GM12878 (cell line): ENCODE results near the gene JKAMP. TPM values are rescaled to one million over a fixed set of nuclear protein-coding genes. Genes with fewer than 3 reads are reported as not detected.

Source experiments
- ATAC-seq: fragments of 200-7000 bp; cut with Tn5 transposase; 3 replicates; pipeline ENCODE4 v1.9.1; 2020; ENCODE audit warnings: mild to moderate bottlenecking, moderate library complexity
- BruUV-seq: library from RNA; stranded (reverse); fragments of 400-500 nt; replicated peaks from 2 replicates; lab custom pipeline; 2021; lab: Mats Ljungman, UMichigan
- CTCF ChIA-PET: fragments of 300-600 bp; sonication (Branson Sonifier 250); formaldehyde crosslinking; extraction: SDS; loops from one replicate; lab custom pipeline; 2021; ENCODE audit warnings: inconsistent platforms; lab: Yijun Ruan, JAX
- POLR2A ChIA-PET: fragments of 350-600 bp; formaldehyde crosslinking; extraction: SDS; loops from one replicate; lab custom pipeline; 2021; ENCODE audit warnings: inconsistent platforms; lab: Charles Lee
- RAD21 ChIA-PET: fragments of 300-600 bp; sonication (Branson Sonifier 250); formaldehyde crosslinking; loops from one replicate; lab custom pipeline; 2023; ENCODE audit warnings: antibody characterized with exemption; ENCODE audit not compliant: unreplicated experiment; lab: Charles Lee
- SMC1A ChIA-PET: fragments of 300-600 bp; sonication (Branson Sonifier 250); formaldehyde crosslinking; loops from one replicate; lab custom pipeline; 2023; ENCODE audit not compliant: unreplicated experiment, uncharacterized antibody; lab: Charles Lee
- DNase-seq: peaks from one replicate; pipeline ENCODE4 v3.0.0-alpha.2; 2011; ENCODE audit warnings: low read depth, low spot score
- FAIRE-seq: peaks from 3 replicates; lab custom pipeline; 2011; peaks lifted over from hg19 to GRCh38; lab: Jason Lieb, UNC
- H2AFZ ChIP-seq: 2 replicates; pipeline ENCODE4 v1.6.0; 2011; ENCODE audit warnings: low read depth, low read length, control low read depth; ENCODE audit not compliant: control insufficient read depth
- H3K27ac ChIP-seq: 2 replicates; pipeline ENCODE4 v1.5.1; 2011; ENCODE audit warnings: control low read depth; ENCODE audit not compliant: control insufficient read depth, insufficient read depth
- H3K27me3 ChIP-seq, 2 experiments: replicated peaks in 1 of 2; 2 replicates each; pipeline versions ENCODE4 v1.6.0 to v1.6.1; 2011; ENCODE audit warnings: low read length in 1 of 2; ENCODE audit not compliant: control insufficient read depth in 2 of 2, insufficient read depth in 2 of 2
- H3K36me3 ChIP-seq, 2 experiments: 2 replicates each; pipeline ENCODE4 v1.5.1; 2011; ENCODE audit warnings: low read length in 1 of 2; ENCODE audit not compliant: control insufficient read depth in 2 of 2, insufficient read depth in 2 of 2
- H3K4me1 ChIP-seq: 2 replicates; pipeline ENCODE4 v1.6.1; 2011; ENCODE audit warnings: mild to moderate bottlenecking, low read length, moderate library complexity, mixed read lengths; ENCODE audit not compliant: control insufficient read depth, insufficient read depth
- H3K4me2 ChIP-seq: 2 replicates; pipeline ENCODE4 v1.6.0; 2011; ENCODE audit warnings: control low read depth; ENCODE audit not compliant: control insufficient read depth, insufficient read depth
- H3K4me3 ChIP-seq: fragments of 200-600 bp; sonication (generic); 2 replicates; pipeline ENCODE4 v1.5.1; 2016
- H3K79me2 ChIP-seq: 2 replicates; pipeline ENCODE4 v1.6.0; 2011; ENCODE audit warnings: low read length; ENCODE audit not compliant: control insufficient read depth, insufficient read depth
- H3K9ac ChIP-seq: 2 replicates; pipeline ENCODE4 v1.8.0; 2011; ENCODE audit warnings: low read length, control low read depth, mixed read lengths; ENCODE audit not compliant: control insufficient read depth, insufficient read depth
- H3K9me3 ChIP-seq: replicated peaks from 3 replicates; pipeline ENCODE4 v1.5.1; 2011; ENCODE audit warnings: mild to moderate bottlenecking, low read length; ENCODE audit not compliant: control insufficient read depth, insufficient read depth
- H4K20me1 ChIP-seq: 2 replicates; pipeline ENCODE4 v1.6.0; 2011; ENCODE audit not compliant: control insufficient read depth, insufficient read depth
- CHD4 ChIP-seq: fragments of 200-600 bp; sonication (generic); IDR thresholded peaks from 2 replicates; pipeline ENCODE4 v1.6.1; 2016; ENCODE audit warnings: mild to moderate bottlenecking
- CREM ChIP-seq: IDR thresholded peaks from 2 replicates; pipeline ENCODE4 v1.6.1; 2014; ENCODE audit warnings: antibody characterized with exemption, low read depth
- MEF2B ChIP-seq: fragments of 450-650 bp; IDR thresholded peaks from 2 replicates; pipeline ENCODE4 v1.6.1; 2018; ENCODE audit warnings: mild to moderate bottlenecking, moderate library complexity; ENCODE audit not compliant: partially characterized antibody, poor library complexity, severe bottlenecking
- MXI1 ChIP-seq: fragments of 150-350 bp; IDR thresholded peaks from 2 replicates; pipeline ENCODE4 v1.6.1; 2011; ENCODE audit warnings: low read depth, mild to moderate bottlenecking, inconsistent platforms, low read length, improper control_type of control experiment
- RELA ChIP-seq: fragments of 450-650 bp; IDR thresholded peaks from 2 replicates; pipeline ENCODE4 v1.8.0; 2014; ENCODE audit warnings: borderline replicate concordance; ENCODE audit not compliant: partially characterized antibody
- SMC3 ChIP-seq: IDR thresholded peaks from 2 replicates; pipeline ENCODE4 v1.6.1; 2011; ENCODE audit warnings: low read length, improper control_type of control experiment, borderline replicate concordance
- SREBF2 ChIP-seq: IDR thresholded peaks from 2 replicates; pipeline ENCODE4 v1.6.1; 2012; ENCODE audit warnings: mild to moderate bottlenecking, low read length
- YBX1 ChIP-seq: fragments of 450-650 bp; IDR thresholded peaks from 2 replicates; pipeline ENCODE4 v1.6.1; 2016; ENCODE audit warnings: antibody characterized with exemption
- ZNF687 ChIP-seq: fragments of 450-650 bp; IDR thresholded peaks from 2 replicates; pipeline ENCODE4 v1.6.1; 2017; ENCODE audit warnings: mild to moderate bottlenecking, moderate library complexity
- WGBS: methylation state at CpG from one replicate; pipeline ENCODE4 v1.1.6; 2016; ENCODE audit warnings: low lambda C conversion rate; ENCODE audit not compliant: insufficient replicate concordance, insufficient coverage; ENCODE audit errors: missing lambda C conversion rate; 5-methylcytosine and 5-hydroxymethylcytosine counted together
- in situ Hi-C: fragments of 300-500 bp; cut with MboI; formaldehyde crosslinking; loops from 9 replicates; pipeline ENCODE4 v1.14.3; 2018; ENCODE audit warnings: mixed read lengths
- intact Hi-C: fragments of 100-400 bp; cut with micrococcal nuclease; formaldehyde crosslinking; loops from one replicate; pipeline ENCODE4 v1.14.2; 2022; ENCODE audit not compliant: unreplicated experiment
- polyA plus RNA-seq, 11 experiments: library from polyadenylated mRNA; depleted of rRNA in 4 of 11; unstranded in 6 of 11; stranded (reverse) in 5 of 11; fragments of >200 nt; fragmentation: Nextera tagmentation in 4 of 11; fragmentation: Illumina TruSeq in 1 of 11; extraction: Ambion mirVana in 4 of 11; extraction: Trizol in 1 of 11; gene quantifications; 1 replicate in 1 of 11; 2 replicates in 10 of 11; pipeline versions ENCODE4 v1.2.1 to v1.2.3, GENCODE V29; 2011 to 2016; ENCODE audit warnings: inconsistent platforms in 2 of 11, missing spikeins in 2 of 11, low read depth in 1 of 11
- total RNA-seq, 4 experiments: library from RNA; depleted of rRNA in 3 of 4; stranded (reverse); fragments of >200 nt in 3 of 4; fragmentation: Illumina TruSeq in 1 of 4; extraction: Trizol in 1 of 4; gene quantifications; 2 replicates each; pipeline versions ENCODE4 v1.2.1 to v1.2.3, GENCODE V29; 2013 to 2021

Gene JKAMP
- total and polyA plus RNA-seq, 10 of the 15 experiments (the other 5 are each of a cell fraction or from before 2014, with no cell fraction given), result 18.2 to 129 (median 46.6) TPM

DNA sequence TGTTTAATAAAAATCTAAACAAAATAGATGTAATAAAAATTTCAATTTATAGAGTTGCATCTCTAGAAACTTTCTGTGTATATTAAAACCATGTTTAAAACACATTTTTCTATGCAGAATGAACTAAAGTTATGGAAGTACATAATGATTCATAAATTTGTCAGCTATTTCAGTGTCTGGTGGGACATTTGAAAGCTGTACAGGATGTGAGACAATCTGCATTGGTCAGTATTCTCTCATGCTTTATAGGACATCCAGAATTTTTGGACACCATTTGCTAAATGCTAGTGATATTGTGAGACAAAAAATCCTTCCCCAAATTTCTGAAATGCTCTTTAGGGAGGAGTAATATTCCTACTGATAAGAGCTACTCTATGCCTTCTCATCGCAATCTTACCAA lies 32.5 kb upstream of the JKAMP start:
- SMC1A ChIA-PET, result interaction anchor here (0.7 to 1.6 kb wide), 5 partner anchors 9 to 431 kb away, joined by 3 to 4 read pairs (median 3); no protein-coding TSS in a partner anchor
- FAIRE-seq (no peak), ATAC-seq (no peak)
- POLR2A ChIA-PET, result no interaction called here
- no peaks in the 10 kb centered on the region for H3K4me1 ChIP-seq
- in situ Hi-C loops (no loop called here), intact Hi-C loops (no loop called here)
- no peaks in the 10 kb centered on the region for H3K27me3 ChIP-seq
- no peaks in the 10 kb centered on the region for H3K9me3 ChIP-seq
- CTCF ChIA-PET, result interaction anchor here (0.9 to 1.8 kb wide), 7 partner anchors 48 to 327 kb away, joined by 3 to 5 read pairs (median 3); partner anchors contain the start of gene CCDC175
- no peaks in the 10 kb centered on the region for H3K36me3 ChIP-seq
- no peak overlapping the region for H2AFZ ChIP-seq
- no peak overlapping the region for H3K9ac ChIP-seq
- RAD21 ChIA-PET, result no interaction called here
- H3K79me2 ChIP-seq, result no peaks in the 10 kb centered on the region
- H3K27ac ChIP-seq, result no peak overlapping the region
- 100% methylated on average over 1 of the region's 1 CpG for WGBS
- BruUV-seq, result no TSS peak
- H3K4me2 ChIP-seq, result no peak overlapping the region
- TF ChIP-seq SMC3, result no peak
- no peak for TF ChIP-seq YBX1
- no peak for TF ChIP-seq RELA
- no peak for TF ChIP-seq MXI1
- no peak for TF ChIP-seq SREBF2
- TF ChIP-seq ZNF687, result no peak
- TF ChIP-seq CHD4, result no peak
- no peak for TF ChIP-seq CREM
- TF ChIP-seq MEF2B, result no peak
- TF ChIP-seq, all 136 proteins: peak for 0
- no peaks in the 10 kb centered on the region for H4K20me1 ChIP-seq
- no peak for DNase-seq
- no peak overlapping the region for H3K4me3 ChIP-seq
